PC-9 (cell line): Measurements from ENCODE around the gene RTN4R. TPM values are rescaled to one million over a fixed set of nuclear protein-coding genes. Genes with fewer than 3 reads are reported as not detected.
A peak's percentile ranks its signal among the peaks of the same experiment; 100 is the strongest.
"Not testable (repeated sequence)": the region's sequence is repeated elsewhere in the genome, so short reads cannot be mapped to it uniquely, and the experiment has no call there.

ENCODE experiments used
- Bru-seq: library from RNA; stranded (reverse); fragments of 400-500 nt; gene quantifications from one replicate; lab custom pipeline; 2021; lab: Mats Ljungman, UMichigan
- BruChase-seq, 2 experiments: library from RNA; stranded (reverse); fragments of 400-500 nt; gene quantifications; one replicate each; lab custom pipeline; 2021; lab: Mats Ljungman, UMichigan
- BruUV-seq: library from RNA; stranded (reverse); fragments of 400-500 nt; replicated peaks from 2 replicates; lab custom pipeline; 2021; lab: Mats Ljungman, UMichigan
- CTCF ChIA-PET: fragments of 300-600 bp; sonication (Branson Sonifier 250); formaldehyde crosslinking; loops from one replicate; lab custom pipeline; 2022; ENCODE audit warnings: antibody characterized with exemption; lab: Charles Lee
- POLR2A ChIA-PET: fragments of 300-600 bp; sonication (Branson Sonifier 250); formaldehyde crosslinking; loops from one replicate; lab custom pipeline; 2022; ENCODE audit warnings: antibody characterized with exemption; ENCODE audit not compliant: unreplicated experiment; lab: Charles Lee
- DNase-seq, 2 experiments: peaks; one replicate each; pipeline versions ENCODE4 v3.0.0 to v3.0.0-alpha.2; 2015 to 2022; ENCODE audit warnings: mixed read lengths in 1 of 2
- H2AFZ ChIP-seq: fragments of 200-600 bp; sonication (generic); 2 replicates; pipeline ENCODE4 v1.8.1; 2017; ENCODE audit warnings: antibody characterized with exemption
- H3F3A ChIP-seq: fragments of 200-600 bp; sonication (generic); 2 replicates; pipeline ENCODE4 v1.8.1; 2017; ENCODE audit warnings: antibody characterized with exemption, mild to moderate bottlenecking, low read depth; ENCODE audit not compliant: insufficient read depth
- H3K27ac ChIP-seq: fragments of 200-600 bp; sonication (generic); 2 replicates; pipeline ENCODE4 v1.6.1; 2016; ENCODE audit warnings: mixed run types
- H3K27me3 ChIP-seq: fragments of 200-600 bp; sonication (generic); 2 replicates; pipeline ENCODE4 v1.6.1; 2016; ENCODE audit warnings: low read depth, mixed run types; ENCODE audit not compliant: insufficient read depth
- H3K36me3 ChIP-seq: fragments of 200-600 bp; sonication (generic); 2 replicates; pipeline ENCODE4 v1.6.1; 2016; ENCODE audit warnings: low read depth, mixed run types
- H3K4me1 ChIP-seq: fragments of 200-600 bp; sonication (generic); replicated peaks from 2 replicates; pipeline ENCODE4 v1.6.1; 2016; ENCODE audit warnings: mixed run types; ENCODE audit not compliant: insufficient read depth
- H3K4me2 ChIP-seq: fragments of 200-600 bp; sonication (generic); 2 replicates; pipeline ENCODE4 v1.6.1; 2017; ENCODE audit warnings: mixed run types
- H3K4me3 ChIP-seq: fragments of 200-600 bp; sonication (generic); 2 replicates; pipeline ENCODE4 v1.6.1; 2016; ENCODE audit warnings: mixed run types
- H3K79me2 ChIP-seq: fragments of 200-600 bp; sonication (generic); 2 replicates; pipeline ENCODE4 v1.6.1; 2017; ENCODE audit warnings: low read depth, mixed run types
- H3K9me2 ChIP-seq: fragments of 200-600 bp; sonication (generic); 2 replicates; pipeline ENCODE4 v1.8.1; 2017; ENCODE audit warnings: mild to moderate bottlenecking; ENCODE audit not compliant: insufficient read depth
- H3K9me3 ChIP-seq: fragments of 200-600 bp; sonication (generic); 2 replicates; pipeline ENCODE4 v1.8.1; 2016; ENCODE audit warnings: low read depth; ENCODE audit not compliant: insufficient read depth
- H4K20me1 ChIP-seq: fragments of 200-600 bp; sonication (generic); 2 replicates; pipeline ENCODE4 v1.8.1; 2017; ENCODE audit not compliant: insufficient read depth
- CTCF ChIP-seq: fragments of 200-600 bp; sonication (generic); conservative IDR thresholded peaks from 2 replicates; pipeline ENCODE4 v1.6.1; 2017; ENCODE audit warnings: mixed run types, antibody characterized with exemption, mild to moderate bottlenecking, moderate library complexity
- EZH2 ChIP-seq: fragments of 200-600 bp; sonication (generic); IDR thresholded peaks from 2 replicates; pipeline ENCODE4 v1.8.0; 2017; ENCODE audit warnings: antibody characterized with exemption, low read depth
- intact Hi-C: fragments of 100-400 bp; cut with micrococcal nuclease; formaldehyde crosslinking; loops from one replicate; pipeline ENCODE4 v1.10.0; 2022; ENCODE audit not compliant: unreplicated experiment
- long read RNA-seq: library from polyadenylated mRNA; stranded (forward); transcript quantifications from one replicate; pipeline ENCODE4 v2.0.0, GENCODE V29; 2022
- total RNA-seq: library from RNA; stranded (reverse); gene quantifications from 2 replicates; pipeline ENCODE4 v1.2.3, GENCODE V29; 2021

RTN4R gene
- 5.0 and 7.0 TPM in 2 replicates for total RNA-seq
- percentile 25 among the genes with signal in this experiment for Bru-seq, nascent RNA
- percentile 18 among the genes with signal in this experiment for BruChase-seq, experiment 1, labeled RNA remaining after a 2-hour chase
- percentile 26 among the genes with signal in this experiment for BruChase-seq, experiment 2, labeled RNA remaining after a 6-hour chase
- long read RNA-seq, transcript RTN4R-201 (2 exons, 2,157 nt): major isoform, 10 of 14 reads
- long read RNA-seq, partial matches to known transcripts: 0 of 14 reads
- long read RNA-seq, other reads (novel, unspliced or antisense): 4 of 14 reads

GRCh38 chr22:20268279-20269012 lies at the start of gene RTN4R:
TSS of gene RTN4R (minus strand) at chr22:20268318. CDS start at chr22:20268092, 226 bp downstream.
- CTCF ChIA-PET: no interaction called here
- no peak within 1 kb of the TSS for H3K27ac ChIP-seq

GRCh38 chr22:20317402-20318042 lies 49.4 kb upstream of the RTN4R start:
- H3K4me2 ChIP-seq, H3F3A ChIP-seq, H3K9me2 ChIP-seq, H3K4me1 ChIP-seq, H4K20me1 ChIP-seq, POLR2A ChIA-PET, DNase-seq, H3K4me3 ChIP-seq, H3K9me3 ChIP-seq, H3K79me2 ChIP-seq, H3K27ac ChIP-seq, H3K36me3 ChIP-seq, H3K27me3 ChIP-seq, intact Hi-C loops, BruUV-seq, H2AFZ ChIP-seq: not testable (repeated sequence)
- peak; percentile 70 for TF ChIP-seq CTCF
- CTCF ChIA-PET: interaction anchor here (0.5 to 0.6 kb wide), 2 partner anchors 101 to 178 kb away, joined by 6 to 10 read pairs; partner anchors contain the start of gene KLHL22

More at GRCh38 chr22:20268279-20269012, at the start of gene RTN4R:
- no peak within 1 kb of the TSS for H2AFZ ChIP-seq
- no peaks in the 10 kb centered on the region for H3K9me2 ChIP-seq
- no peaks in the 10 kb centered on the region for H3F3A ChIP-seq
- POLR2A ChIA-PET: no interaction called here
- no TSS peak for BruUV-seq
- intact Hi-C loops: no loop called here
- peak within 1 kb of the TSS; percentile 45; the same call in 1 of the 2 replicates for H3K4me3 ChIP-seq
- no peaks in the 10 kb centered on the region for H3K79me2 ChIP-seq
- H3K4me1 ChIP-seq: no peaks in the 10 kb centered on the region
- no peaks in the 10 kb centered on the region for H4K20me1 ChIP-seq
- DNase-seq: peak in 1 of 2 experiments; percentile 56
- peak within 1 kb of the TSS; percentile 68 for H3K4me2 ChIP-seq
- no peaks in the 10 kb centered on the region for H3K36me3 ChIP-seq
- no peaks in the 10 kb centered on the region for H3K27me3 ChIP-seq
- H3K9me3 ChIP-seq: no peaks in the 10 kb centered on the region
- no peak for TF ChIP-seq EZH2
- TF ChIP-seq CTCF: no peak; the same call in 1 of the 2 replicates

GRCh38 chr22:20316844-20317401 lies 48.8 kb upstream of the RTN4R start:
- POLR2A ChIA-PET: no interaction called here
- no peaks in the 10 kb centered on the region for H3K27me3 ChIP-seq
- H3K4me2 ChIP-seq: no peak overlapping the region

More at GRCh38 chr22:20316844-20317401, 48.8 kb upstream of the RTN4R start:
- DNase-seq: no peak
- intact Hi-C loops: no loop called here
- H3K9me2 ChIP-seq: no peaks in the 10 kb centered on the region
- H3K79me2 ChIP-seq: peaks cover 2% of the 10 kb centered on the region; the same call in 1 of the 2 replicates
- CTCF ChIA-PET: interaction anchor here (0.6 kb wide), 1 partner anchor 101 kb away, joined by 10 read pairs; no protein-coding TSS in a partner anchor
- H3K27ac ChIP-seq: no peak overlapping the region
- no peaks in the 10 kb centered on the region for H3K9me3 ChIP-seq
- no peak overlapping the region for H3K4me3 ChIP-seq
- H3F3A ChIP-seq: no peaks in the 10 kb centered on the region
- no peak overlapping the region for H2AFZ ChIP-seq
- peaks cover 3% of the 10 kb centered on the region; the same call in 1 of the 2 replicates for H3K4me1 ChIP-seq
- no TSS peak for BruUV-seq
- no peaks in the 10 kb centered on the region for H4K20me1 ChIP-seq
- no peak for TF ChIP-seq CTCF
- TF ChIP-seq EZH2: no peak
- no peaks in the 10 kb centered on the region for H3K36me3 ChIP-seq
